Stomach (tissue), 9 donors: ENCODE measurements around the gene LDAH. TPM values are rescaled to one million over a fixed set of nuclear protein-coding genes. Genes with fewer than 3 reads are reported as not detected.

Experiments
- DNase-seq, 2 donors: peaks; one replicate each; pipeline versions ENCODE4 v3.0.0 to v3.0.0-alpha.2; 2013 to 2019
- H3K27ac ChIP-seq, 5 donors: fragments of 200-600 bp in 4 of 5; sonication (generic) in 4 of 5; one replicate each; pipeline ENCODE4 v1.5.1; 2013 to 2019; ENCODE audit warnings: mild to moderate bottlenecking in 1 of 5, moderate library complexity in 1 of 5
- H3K27me3 ChIP-seq, 3 donors: fragments of 200-600 bp; sonication (generic); one replicate each; pipeline ENCODE4 v1.5.1; 2017 to 2019; ENCODE audit warnings: mixed run types in 1 of 3
- H3K36me3 ChIP-seq, 4 donors: fragments of 200-600 bp; sonication (generic); 1 replicate in 3 of 4; 2 replicates in 1 of 4; pipeline ENCODE4 v1.5.1; 2016 to 2019
- H3K4me1 ChIP-seq, 4 donors: fragments of 200-600 bp; sonication (generic); one replicate each; pipeline ENCODE4 v1.5.1; 2016 to 2019
- H3K4me3 ChIP-seq, 4 donors: fragments of 200-600 bp; sonication (generic) in 3 of 4; one replicate each; pipeline ENCODE4 v1.5.1; 2016 to 2019; ENCODE audit warnings: mild to moderate bottlenecking in 1 of 4
- H3K9me3 ChIP-seq, 4 donors: fragments of 200-600 bp; sonication (generic); one replicate each; pipeline ENCODE4 v1.5.1; 2016 to 2019
- CTCF ChIP-seq, 7 experiments: fragments of 450-650 bp in 4 of 7; fragments of 200-600 bp in 3 of 7; sonication (generic) in 3 of 7; IDR thresholded peaks; one replicate each; pipeline ENCODE4 v1.5.1; 2016 to 2019; ENCODE audit warnings: antibody characterized with exemption in 7 of 7, control low read depth in 2 of 7, mild to moderate bottlenecking in 1 of 7
- EP300 ChIP-seq: sonication (generic); formaldehyde crosslinking; IDR thresholded peaks from one replicate; pipeline ENCODE4 v1.6.1; 2017; ENCODE audit warnings: antibody characterized with exemption
- POLR2A ChIP-seq, 4 donors: fragments of 450-650 bp; IDR thresholded peaks; one replicate each; pipeline ENCODE4 v1.6.1; 2016; ENCODE audit warnings: antibody characterized with exemption in 4 of 4, control low read depth in 2 of 4, mild to moderate bottlenecking in 1 of 4, moderate library complexity in 1 of 4
- POLR2AphosphoS5 ChIP-seq, 3 donors: sonication (generic); formaldehyde crosslinking; IDR thresholded peaks; one replicate each; pipeline ENCODE4 v1.6.1; 2016; ENCODE audit warnings: antibody characterized with exemption in 3 of 3
- WGBS, 5 donors: extraction: QIAGEN DNeasy Blood & Tissue Kit in 3 of 5; methylation state at CpG; one replicate each; pipeline versions ENCODE4 v1.1.5 to v1.1.7; 2013 to 2018; 5-methylcytosine and 5-hydroxymethylcytosine counted together
- intact Hi-C: fragments of 100-400 bp; cut with DNase I; formaldehyde crosslinking; loops from one replicate; pipeline ENCODE4 v1.15.1; 2023; ENCODE audit warnings: low total_unique reads
- polyA plus RNA-seq, 3 donors: library from polyadenylated mRNA; stranded (reverse); fragments of 200-250 nt; gene quantifications; one replicate each; pipeline ENCODE4 v1.2.3, GENCODE V29; 2013
- total RNA-seq, 5 donors: library from RNA; depleted of rRNA; stranded (reverse); fragments of >200 nt; gene quantifications; one replicate each; pipeline versions ENCODE4 v1.1.0 to v1.2.3, GENCODE V29; 2014 to 2016
- donor health status: healthy with polysubstance abuse.
- donor health status: Bipolar disorder and iron deficiency.
- donor health status: healthy.

LDAH gene
- total and polyA plus RNA-seq, 8 donors = 4.1 to 20.0 (median 5.9) TPM

DNA sequence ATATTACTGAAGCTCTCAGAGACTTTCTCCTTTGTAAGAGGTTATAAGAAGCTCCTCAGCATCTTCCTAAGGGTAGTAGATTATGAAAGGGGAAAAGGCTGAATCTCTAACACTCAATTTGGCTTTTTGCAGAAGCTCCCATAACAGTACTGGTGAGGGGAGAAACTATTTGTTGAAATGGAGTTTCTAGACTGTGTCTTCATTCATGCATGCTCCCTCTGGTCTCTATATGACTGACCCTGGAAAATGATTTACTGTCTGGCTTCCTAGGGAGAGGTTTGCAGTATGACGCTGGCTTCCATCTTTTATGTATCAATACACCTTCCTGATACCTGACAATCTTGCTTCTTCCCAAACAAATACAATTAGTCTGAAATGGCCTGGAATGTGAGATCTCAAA lies 63.9 kb downstream of the LDAH start:
- intact Hi-C loops = no loop called here
- TF ChIP-seq POLR2A (IDR thresholded peaks at IDR 0.05) (no peak), EP300 (no peak), CTCF (IDR thresholded peaks at IDR 0.05) (no peak), POLR2AphosphoS5 (IDR thresholded peaks at IDR 0.05) (no peak)
- no peaks in the 10 kb centered on the region for H3K9me3 ChIP-seq
- no peaks in the 10 kb centered on the region for H3K27me3 ChIP-seq
- no peak overlapping the region for H3K4me3 ChIP-seq
- H3K36me3 ChIP-seq = peaks cover 0 to 18% (median 8%) of the 10 kb centered on the region in 4 donors
- H3K4me1 ChIP-seq = no peaks in the 10 kb centered on the region
- WGBS, 5 donors = 96 to 100% (median 97%) methylated on average over 1 of the region's 1 CpG
- H3K27ac ChIP-seq = no peak overlapping the region
- DNase-seq = no peak

DNA sequence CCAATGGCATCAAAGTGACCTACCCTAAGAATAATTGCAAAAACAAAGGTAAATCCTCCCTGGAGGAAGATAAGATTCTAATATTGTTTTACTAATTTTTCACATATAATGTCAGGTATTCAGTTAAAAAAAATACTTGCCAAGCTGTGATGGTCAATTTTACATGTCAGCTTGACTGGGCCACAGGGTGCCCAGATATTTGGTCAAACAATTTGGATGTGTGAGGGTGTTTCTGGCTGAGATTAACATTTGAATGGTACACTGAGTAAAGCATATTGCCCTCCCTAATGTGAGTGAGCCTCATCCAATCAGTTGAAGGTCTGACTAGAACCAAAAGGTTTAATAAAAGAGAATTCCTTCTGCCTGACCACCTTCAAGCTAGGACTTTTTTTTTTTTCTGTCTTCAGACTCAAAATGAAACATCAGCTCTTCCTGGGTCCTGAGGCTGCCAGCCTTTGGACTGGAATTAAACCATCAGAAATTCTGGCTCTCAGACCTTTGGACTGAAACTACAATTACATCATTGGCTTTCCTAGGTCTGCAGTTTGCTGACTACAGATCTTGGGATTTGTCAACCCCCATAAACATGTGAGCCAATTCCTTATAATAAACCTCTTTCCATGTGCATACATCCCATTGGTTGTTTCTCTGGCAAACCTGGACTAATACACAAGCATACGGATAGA lies 65.4 kb downstream of the LDAH start:
- intact Hi-C loops = no loop called here

GRCh38 chr2:20755132-20755800 lies 67.6 kb downstream of the LDAH start:
- Histone ChIP-seq H3K36me3 (peaks cover 0 to 24% (median 11%) of the 10 kb centered on the region in 4 donors), H3K4me1 (no peaks in the 10 kb centered on the region), H3K9me3 (peaks cover 0 to 7% (median 0%) of the 10 kb centered on the region in 4 donors), H3K27me3 (no peaks in the 10 kb centered on the region), H3K4me3 (no peak overlapping the region), H3K27ac (no peak overlapping the region)
- TF ChIP-seq POLR2AphosphoS5 (IDR thresholded peaks at IDR 0.05) (no peak), EP300 (no peak), CTCF (IDR thresholded peaks at IDR 0.05) (no peak), POLR2A (IDR thresholded peaks at IDR 0.05) (no peak)
- DNase-seq = no peak
- intact Hi-C loops = no loop called here

More for the DNA sequence above, 65.4 kb downstream of the LDAH start:
- peaks cover 0 to 22% (median 10%) of the 10 kb centered on the region in 4 donors for H3K36me3 ChIP-seq
- no peak for TF ChIP-seq EP300
- no peak for TF ChIP-seq POLR2A (IDR thresholded peaks at IDR 0.05)
- TF ChIP-seq POLR2AphosphoS5 (IDR thresholded peaks at IDR 0.05) = no peak
- no peak for TF ChIP-seq CTCF (IDR thresholded peaks at IDR 0.05)
- no peaks in the 10 kb centered on the region for H3K4me1 ChIP-seq
- H3K27ac ChIP-seq = no peak overlapping the region
- no peak overlapping the region for H3K4me3 ChIP-seq
- WGBS, 5 donors = 87 to 100% (median 95%) methylated on average over 1 of the region's 1 CpG
- no peaks in the 10 kb centered on the region for H3K27me3 ChIP-seq
- H3K9me3 ChIP-seq = peaks cover 0 to under 1% (median 0%) of the 10 kb centered on the region in 4 donors
- DNase-seq = no peak

DNA sequence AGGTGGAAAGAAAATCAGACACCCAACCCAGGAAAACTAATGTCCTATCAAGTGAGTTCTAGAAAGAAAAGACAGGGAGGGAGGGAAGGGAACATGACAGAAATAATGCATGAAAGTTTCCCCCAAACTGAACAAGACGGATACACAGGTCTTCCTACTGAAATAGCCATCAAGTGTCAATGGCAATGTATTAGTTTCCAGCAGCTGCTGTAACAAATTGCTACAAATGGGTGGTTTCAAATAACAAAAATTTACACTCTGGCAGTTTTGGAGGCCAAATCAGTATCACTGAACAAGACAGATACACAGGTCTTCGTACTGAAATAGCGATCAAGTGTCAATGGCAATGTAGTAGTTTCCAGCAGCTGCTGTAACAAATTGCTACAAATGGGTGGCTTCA lies 70.6 kb downstream of the LDAH start:
- intact Hi-C loops = no loop called here
- WGBS, 5 donors = 90 to 100% (median 99%) methylated on average over 3 of the region's 3 CpGs
- no peak for DNase-seq
- Histone ChIP-seq H3K27me3 (no peaks in the 10 kb centered on the region), H3K4me3 (no peak overlapping the region), H3K27ac (no peak overlapping the region), H3K9me3 (peaks cover 0 to 7% (median 0%) of the 10 kb centered on the region in 4 donors), H3K4me1 (peaks cover 0 to 4% (median 1%) of the 10 kb centered on the region in 4 donors), H3K36me3 (peaks cover 0 to 13% (median 9%) of the 10 kb centered on the region in 4 donors)
- TF ChIP-seq POLR2AphosphoS5 (IDR thresholded peaks at IDR 0.05) (no peak), EP300 (no peak), CTCF (IDR thresholded peaks at IDR 0.05) (no peak), POLR2A (IDR thresholded peaks at IDR 0.05) (no peak)
